Measurements from ENCODE around the gene SH3RF3.

Gene SH3RF3

GRCh38 chr2:109383505-109384307, 254.7 kb downstream of the SH3RF3 start:
- no CpG with 5 or more reads among the region's 19 CpGs for WGBS (ENCODE audit: insufficient coverage, insufficient read length)

GRCh38 chr2:109384308-109385271, 255.6 kb downstream of the SH3RF3 start:
- Histone ChIP-seq H3K9me3 (ENCODE audit: control insufficient read depth, insufficient read depth, low read length) (no peaks in the 10 kb centered on the region), H3K4me3 (ENCODE audit: low read length) (no peak overlapping the region), H3K4me1 (ENCODE audit: control insufficient read depth, insufficient read depth, low read length) (peaks cover 4% of the 10 kb centered on the region), H3K27me3 (ENCODE audit: control insufficient read depth, insufficient read depth, low read length) (no peaks in the 10 kb centered on the region), H3K27ac (ENCODE audit: low read length) (no peak overlapping the region), H3K36me3 (ENCODE audit: control insufficient read depth, insufficient read depth, low read length) (no peaks in the 10 kb centered on the region)
- no CpG with 5 or more reads among the region's 18 CpGs for WGBS (ENCODE audit: insufficient coverage, insufficient read length)
- no peak for DNase-seq (ENCODE audit: low read depth, low spot score)

More at GRCh38 chr2:109383505-109384307, 254.7 kb downstream of the SH3RF3 start:
- no peak overlapping the region for H3K27ac ChIP-seq (ENCODE audit: low read length)
- peaks cover 4% of the 10 kb centered on the region for H3K4me1 ChIP-seq (ENCODE audit: control insufficient read depth, insufficient read depth, low read length)
- H3K27me3 ChIP-seq (ENCODE audit: control insufficient read depth, insufficient read depth, low read length) = no peaks in the 10 kb centered on the region
- H3K4me3 ChIP-seq (ENCODE audit: low read length) = no peak overlapping the region
- H3K36me3 ChIP-seq (ENCODE audit: control insufficient read depth, insufficient read depth, low read length) = no peaks in the 10 kb centered on the region
- no peaks in the 10 kb centered on the region for H3K9me3 ChIP-seq (ENCODE audit: control insufficient read depth, insufficient read depth, low read length)
- DNase-seq (ENCODE audit: low read depth, low spot score) = no peak

- Histone ChIP-seq H3K36me3 (ENCODE audit: control insufficient read depth, insufficient read depth, low read length) (no peaks in the 10 kb centered on the region), H3K9me3 (ENCODE audit: control insufficient read depth, insufficient read depth, low read length) (no peaks in the 10 kb centered on the region), H3K4me1 (ENCODE audit: control insufficient read depth, insufficient read depth, low read length) (peaks cover 4% of the 10 kb centered on the region), H3K27me3 (ENCODE audit: control insufficient read depth, insufficient read depth, low read length) (no peaks in the 10 kb centered on the region), H3K27ac (ENCODE audit: low read length) (no peak overlapping the region), H3K4me3 (ENCODE audit: low read length) (no peak overlapping the region)
- no CpG with 5 or more reads among the region's 4 CpGs for WGBS (ENCODE audit: insufficient coverage, insufficient read length)
- DNase-seq (ENCODE audit: low read depth, low spot score) = no peak
These were observed 256.5 kb downstream of the SH3RF3 start for GRCh38 chr2:109385506-109385905.

DNA sequence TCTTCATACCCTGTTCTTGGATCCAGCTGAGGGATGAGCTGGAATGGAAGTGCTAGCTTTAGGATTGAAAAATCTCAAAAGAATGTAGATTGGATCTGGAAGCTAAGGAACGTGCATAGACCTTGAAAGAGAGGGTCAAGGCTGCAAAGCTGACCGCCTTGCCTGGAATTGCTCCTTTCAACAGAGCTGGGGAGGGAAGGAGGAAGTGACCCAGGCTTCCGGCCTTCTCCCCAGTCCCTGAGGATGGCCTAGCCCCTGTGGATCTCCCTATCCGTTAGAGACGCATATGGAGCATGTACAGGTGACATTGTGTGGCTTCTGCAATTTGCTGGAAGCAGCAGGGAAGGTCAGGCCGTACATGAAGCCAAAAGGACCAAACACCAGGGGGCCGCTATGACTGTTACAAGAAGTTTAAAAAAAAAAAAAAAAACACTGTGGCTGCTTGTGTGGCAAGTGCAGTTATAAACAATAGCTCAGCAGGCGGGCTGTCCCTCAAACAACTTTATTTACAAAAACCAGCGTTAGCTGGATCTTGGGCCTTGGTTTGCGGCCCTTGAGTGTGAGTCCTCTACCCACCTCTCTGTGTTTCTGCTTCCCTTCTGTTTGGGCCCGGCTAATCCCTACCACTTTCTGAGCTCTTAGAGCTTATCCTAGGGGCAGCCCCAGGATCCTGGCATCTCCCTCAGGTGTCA, 257.1 kb downstream of the SH3RF3 start:
- Histone ChIP-seq H3K9me3 (ENCODE audit: control insufficient read depth, insufficient read depth, low read length) (no peaks in the 10 kb centered on the region), H3K4me3 (ENCODE audit: low read length) (no peak overlapping the region), H3K27ac (ENCODE audit: low read length) (no peak overlapping the region), H3K36me3 (ENCODE audit: control insufficient read depth, insufficient read depth, low read length) (no peaks in the 10 kb centered on the region), H3K27me3 (ENCODE audit: control insufficient read depth, insufficient read depth, low read length) (no peaks in the 10 kb centered on the region), H3K4me1 (ENCODE audit: control insufficient read depth, insufficient read depth, low read length) (peaks cover 4% of the 10 kb centered on the region)
- no CpG with 5 or more reads among the region's 11 CpGs for WGBS (ENCODE audit: insufficient coverage, insufficient read length)
- peak; percentile 9 for DNase-seq (ENCODE audit: low read depth, low spot score)

DNA sequence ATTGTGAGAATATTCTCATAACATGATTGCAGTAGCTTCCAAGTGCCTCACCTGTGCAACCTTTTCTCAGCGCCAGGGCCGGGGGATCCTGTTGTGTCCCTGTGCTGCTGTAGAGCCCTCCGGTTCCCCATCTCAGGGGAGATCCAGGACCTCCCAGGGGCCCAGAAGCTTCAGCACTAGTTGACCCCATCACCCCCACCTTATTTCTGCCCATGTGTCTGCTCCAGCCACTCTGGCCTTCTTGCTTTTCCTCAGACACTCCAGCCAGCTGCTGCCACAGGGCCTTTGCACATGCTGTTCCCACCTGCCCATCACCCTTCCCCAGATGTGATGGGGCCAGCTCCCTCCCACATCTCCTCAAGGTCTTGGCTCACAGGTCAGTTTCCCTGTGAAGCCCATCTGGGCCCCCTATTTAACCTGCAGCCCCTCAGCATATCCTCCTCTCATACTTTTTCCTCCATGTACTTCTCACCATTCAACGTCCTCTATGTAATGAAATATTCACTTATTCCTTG, 258.3 kb downstream of the SH3RF3 start:
- H3K4me1 ChIP-seq (ENCODE audit: control insufficient read depth, insufficient read depth, low read length) = peaks cover 4% of the 10 kb centered on the region
- no peaks in the 10 kb centered on the region for H3K9me3 ChIP-seq (ENCODE audit: control insufficient read depth, insufficient read depth, low read length)
- H3K27ac ChIP-seq (ENCODE audit: low read length) = no peak overlapping the region
- no peaks in the 10 kb centered on the region for H3K36me3 ChIP-seq (ENCODE audit: control insufficient read depth, insufficient read depth, low read length)
- no CpG with 5 or more reads among the region's 4 CpGs for WGBS (ENCODE audit: insufficient coverage, insufficient read length)
- no peak overlapping the region for H3K4me3 ChIP-seq (ENCODE audit: low read length)
- no peak for DNase-seq (ENCODE audit: low read depth, low spot score)
- H3K27me3 ChIP-seq (ENCODE audit: control insufficient read depth, insufficient read depth, low read length) = no peaks in the 10 kb centered on the region

DNA sequence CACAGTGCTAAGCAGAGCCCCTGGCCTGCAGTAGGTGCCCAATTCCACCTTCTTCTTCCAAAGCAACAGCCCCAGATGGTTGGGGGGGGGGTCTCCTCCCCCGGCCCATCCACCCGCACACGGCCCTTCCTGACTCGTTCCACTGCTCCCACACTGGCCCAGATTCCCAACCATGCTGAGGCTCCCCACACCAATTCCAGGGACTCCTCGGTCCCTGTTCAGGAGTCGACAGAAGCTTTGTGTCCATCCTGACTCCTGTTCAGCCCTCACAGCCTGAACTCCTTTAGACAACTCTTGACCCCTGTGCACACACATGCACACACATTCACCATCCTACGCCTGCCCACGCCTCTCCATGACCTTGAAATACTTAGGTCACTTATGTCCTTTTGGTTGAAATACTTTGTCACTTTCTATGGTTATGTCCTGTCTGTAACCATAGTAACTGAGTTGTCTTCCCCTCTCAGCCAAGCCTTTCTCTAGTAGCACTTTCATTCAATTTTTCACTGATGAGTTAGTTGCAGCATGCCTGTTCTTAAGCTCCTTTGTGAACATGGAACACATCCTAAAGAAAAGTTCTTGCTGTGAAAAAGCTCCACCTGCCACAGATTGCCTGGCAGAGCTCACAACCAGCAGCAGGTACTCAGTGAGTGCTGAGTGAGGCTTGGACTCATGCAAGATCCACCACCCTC, 258.9 kb downstream of the SH3RF3 start:
- Histone ChIP-seq H3K9me3 (ENCODE audit: control insufficient read depth, insufficient read depth, low read length) (no peaks in the 10 kb centered on the region), H3K27me3 (ENCODE audit: control insufficient read depth, insufficient read depth, low read length) (no peaks in the 10 kb centered on the region), H3K4me3 (ENCODE audit: low read length) (no peak overlapping the region), H3K36me3 (ENCODE audit: control insufficient read depth, insufficient read depth, low read length) (no peaks in the 10 kb centered on the region), H3K27ac (ENCODE audit: low read length) (no peak overlapping the region), H3K4me1 (ENCODE audit: control insufficient read depth, insufficient read depth, low read length) (peaks cover 4% of the 10 kb centered on the region)
- DNase-seq (ENCODE audit: low read depth, low spot score) = no peak
- WGBS (ENCODE audit: insufficient coverage, insufficient read length) = no CpG with 5 or more reads among the region's 8 CpGs

- no peaks in the 10 kb centered on the region for H3K4me1 ChIP-seq (ENCODE audit: control insufficient read depth, insufficient read depth, low read length)
- H3K4me3 ChIP-seq (ENCODE audit: low read length) = no peak overlapping the region
- H3K27ac ChIP-seq (ENCODE audit: low read length) = no peak overlapping the region
- no CpG with 5 or more reads among the region's 9 CpGs for WGBS (ENCODE audit: insufficient coverage, insufficient read length)
- H3K36me3 ChIP-seq (ENCODE audit: control insufficient read depth, insufficient read depth, low read length) = no peaks in the 10 kb centered on the region
- no peaks in the 10 kb centered on the region for H3K9me3 ChIP-seq (ENCODE audit: control insufficient read depth, insufficient read depth, low read length)
- no peak for DNase-seq (ENCODE audit: low read depth, low spot score)
- no peaks in the 10 kb centered on the region for H3K27me3 ChIP-seq (ENCODE audit: control insufficient read depth, insufficient read depth, low read length)
These were observed 262.2 kb downstream of the SH3RF3 start for GRCh38 chr2:109391243-109391642.

- Histone ChIP-seq H3K9me3 (ENCODE audit: control insufficient read depth, insufficient read depth, low read length) (no peaks in the 10 kb centered on the region), H3K36me3 (ENCODE audit: control insufficient read depth, insufficient read depth, low read length) (no peaks in the 10 kb centered on the region), H3K27ac (ENCODE audit: low read length) (no peak overlapping the region), H3K4me3 (ENCODE audit: low read length) (no peak overlapping the region), H3K27me3 (ENCODE audit: control insufficient read depth, insufficient read depth, low read length) (no peaks in the 10 kb centered on the region), H3K4me1 (ENCODE audit: control insufficient read depth, insufficient read depth, low read length) (no peaks in the 10 kb centered on the region)
- WGBS (ENCODE audit: insufficient coverage, insufficient read length) = no CpG with 5 or more reads among the region's 5 CpGs
- no peak for DNase-seq (ENCODE audit: low read depth, low spot score)
These were observed 263.1 kb downstream of the SH3RF3 start for GRCh38 chr2:109392140-109392539.

DNA sequence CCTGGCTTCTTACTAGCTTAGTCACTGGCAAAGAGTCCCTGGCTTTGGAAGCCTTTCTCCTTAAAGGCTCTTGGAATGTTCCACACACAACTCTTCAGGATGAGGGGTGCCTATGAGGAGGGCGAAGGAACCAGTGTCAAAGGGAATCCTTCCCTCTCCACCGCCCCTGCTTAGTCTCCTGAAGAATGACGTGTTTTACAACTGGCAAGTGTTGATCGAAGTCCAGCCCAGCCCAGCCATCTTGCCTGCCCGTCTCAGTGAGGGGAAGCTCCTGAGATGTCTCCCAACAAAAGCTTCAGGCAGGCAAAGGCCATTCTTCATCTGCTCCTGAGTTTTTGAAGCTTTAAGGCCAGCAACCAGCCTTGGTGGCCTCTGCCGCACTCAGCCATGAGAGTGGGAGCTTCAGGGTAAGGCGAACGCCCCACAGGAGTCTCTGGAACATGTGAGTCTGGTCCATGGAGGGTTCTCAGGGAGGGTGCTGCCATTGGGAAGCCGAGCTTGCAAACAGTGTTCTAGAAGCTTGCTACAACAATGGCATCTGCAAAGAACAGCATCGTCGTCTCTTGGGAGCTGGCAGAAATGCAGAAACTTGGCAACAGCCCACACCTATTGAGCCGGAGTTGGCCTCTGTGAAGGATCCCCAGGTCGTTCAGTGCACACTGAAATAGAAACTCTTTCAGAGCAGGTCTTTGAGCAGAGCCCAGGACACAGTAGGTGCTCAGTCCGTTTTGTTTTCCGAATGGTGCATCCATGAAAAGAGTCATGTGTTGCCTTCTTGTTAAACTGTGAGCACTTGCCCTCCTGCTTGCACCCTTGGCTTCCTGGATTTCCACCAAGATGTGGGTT, 264.0 kb downstream of the SH3RF3 start:
- Histone ChIP-seq H3K27ac (ENCODE audit: low read length) (no peak overlapping the region), H3K36me3 (ENCODE audit: control insufficient read depth, insufficient read depth, low read length) (no peaks in the 10 kb centered on the region), H3K27me3 (ENCODE audit: control insufficient read depth, insufficient read depth, low read length) (no peaks in the 10 kb centered on the region), H3K4me1 (ENCODE audit: control insufficient read depth, insufficient read depth, low read length) (no peaks in the 10 kb centered on the region), H3K9me3 (ENCODE audit: control insufficient read depth, insufficient read depth, low read length) (no peaks in the 10 kb centered on the region), H3K4me3 (ENCODE audit: low read length) (no peak overlapping the region)
- no peak for DNase-seq (ENCODE audit: low read depth, low spot score)
- no CpG with 5 or more reads among the region's 15 CpGs for WGBS (ENCODE audit: insufficient coverage, insufficient read length)

Measured in iPS DF 6.9 (cell line).